GM12878 (cell line): ENCODE measurements around the gene CHD1.

Experiments
- EZH2 ChIP-seq: IDR thresholded peaks from 2 replicates; pipeline ENCODE4 v1.6.1; 2012; ENCODE audit warnings: low read depth, mild to moderate bottlenecking, control low read depth, inconsistent platforms, low read length, borderline replicate concordance; ENCODE audit not compliant: control insufficient read depth
- JUND ChIP-seq: IDR thresholded peaks from 2 replicates; pipeline ENCODE4 v1.6.1; 2012; ENCODE audit warnings: low read depth, mild to moderate bottlenecking, low read length, improper control_type of control experiment, moderate library complexity
- MYC ChIP-seq: IDR thresholded peaks from 2 replicates; pipeline ENCODE4 v1.6.1; 2011; ENCODE audit warnings: mild to moderate bottlenecking, low read length, moderate library complexity, inconsistent platforms; ENCODE audit not compliant: insufficient read depth, insufficient replicate concordance, insufficient read length, severe bottlenecking
- NFYB ChIP-seq: IDR thresholded peaks from 2 replicates; pipeline ENCODE4 v1.6.1; 2011; ENCODE audit warnings: low read depth, mild to moderate bottlenecking, low read length, improper control_type of control experiment, moderate library complexity; ENCODE audit not compliant: insufficient read depth
- NR2C1 ChIP-seq: fragments of 450-650 bp; IDR thresholded peaks from 2 replicates; pipeline ENCODE4 v1.6.1; 2017; ENCODE audit warnings: antibody characterized with exemption, mild to moderate bottlenecking, moderate library complexity
- RAD21 ChIP-seq: IDR thresholded peaks from 2 replicates; pipeline ENCODE4 v1.6.1; 2011; ENCODE audit warnings: mild to moderate bottlenecking, low read depth, low read length, moderate library complexity; ENCODE audit not compliant: insufficient read depth
- SREBF2 ChIP-seq: IDR thresholded peaks from 2 replicates; pipeline ENCODE4 v1.6.1; 2012; ENCODE audit warnings: mild to moderate bottlenecking, low read length
- ZNF274 ChIP-seq: IDR thresholded peaks from one replicate; pipeline ENCODE4 v1.8.0; 2011; ENCODE audit not compliant: insufficient read length, insufficient read depth
- ZSCAN29 ChIP-seq: fragments of 450-650 bp; IDR thresholded peaks from 2 replicates; pipeline ENCODE4 v1.6.1; 2017; ENCODE audit warnings: mild to moderate bottlenecking, moderate library complexity
- TF ChIP-seq, protein P1 (sequence below), 3 experiments: IDR thresholded peaks in 2 of 3; conservative IDR thresholded peaks in 1 of 3; 2 replicates each; pipeline ENCODE4 v1.5.1; 2011; ENCODE audit warnings: low read depth in 3 of 3, low read length in 3 of 3, mild to moderate bottlenecking in 3 of 3, control low read depth in 2 of 3, moderate library complexity in 2 of 3, inconsistent platforms in 1 of 3, mixed read lengths in 1 of 3; ENCODE audit not compliant: control insufficient read depth in 2 of 3, insufficient read depth in 1 of 3; ENCODE audit errors: extremely low read depth in 1 of 3
- TF ChIP-seq, protein P2 (sequence below): fragments of 450-650 bp; formaldehyde crosslinking; IDR thresholded peaks from 2 replicates; pipeline ENCODE4 v1.5.0; 2022; ENCODE audit warnings: mild to moderate bottlenecking, missing genetic modification characterization
- TF ChIP-seq, protein P3 (sequence below): IDR thresholded peaks from 2 replicates; pipeline ENCODE4 v1.6.1; 2012; ENCODE audit warnings: low read depth, low read length, improper control_type of control experiment
- TF ChIP-seq, protein P4 (sequence below): fragments of 450-650 bp; formaldehyde crosslinking; IDR thresholded peaks from 2 replicates; pipeline ENCODE4 v1.4.0; 2022; ENCODE audit warnings: mild to moderate bottlenecking, moderate library complexity

DNA sequence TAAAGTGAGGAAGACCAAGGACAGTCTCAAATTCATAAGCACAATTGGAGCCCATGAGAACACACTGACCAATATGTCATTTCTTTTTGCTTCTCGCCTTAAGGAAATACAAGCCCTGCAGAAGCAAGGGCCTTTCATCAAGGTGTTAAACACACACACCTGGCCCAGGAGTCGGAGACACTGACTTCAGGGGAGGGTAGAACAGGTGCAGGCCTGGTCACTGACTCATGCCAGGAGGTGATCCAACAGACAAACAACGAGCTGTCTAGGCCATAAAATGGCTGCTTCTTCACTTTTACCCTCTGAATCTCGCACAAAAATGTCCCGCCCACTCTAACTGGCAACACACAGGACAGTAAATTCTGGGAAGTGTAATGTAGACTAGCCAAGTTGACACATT, 92.6 kb downstream of the CHD1 start:
- TF ChIP-seq MYC: no peak
- no peak for TF ChIP-seq ZSCAN29
- TF ChIP-seq, protein P1, sequence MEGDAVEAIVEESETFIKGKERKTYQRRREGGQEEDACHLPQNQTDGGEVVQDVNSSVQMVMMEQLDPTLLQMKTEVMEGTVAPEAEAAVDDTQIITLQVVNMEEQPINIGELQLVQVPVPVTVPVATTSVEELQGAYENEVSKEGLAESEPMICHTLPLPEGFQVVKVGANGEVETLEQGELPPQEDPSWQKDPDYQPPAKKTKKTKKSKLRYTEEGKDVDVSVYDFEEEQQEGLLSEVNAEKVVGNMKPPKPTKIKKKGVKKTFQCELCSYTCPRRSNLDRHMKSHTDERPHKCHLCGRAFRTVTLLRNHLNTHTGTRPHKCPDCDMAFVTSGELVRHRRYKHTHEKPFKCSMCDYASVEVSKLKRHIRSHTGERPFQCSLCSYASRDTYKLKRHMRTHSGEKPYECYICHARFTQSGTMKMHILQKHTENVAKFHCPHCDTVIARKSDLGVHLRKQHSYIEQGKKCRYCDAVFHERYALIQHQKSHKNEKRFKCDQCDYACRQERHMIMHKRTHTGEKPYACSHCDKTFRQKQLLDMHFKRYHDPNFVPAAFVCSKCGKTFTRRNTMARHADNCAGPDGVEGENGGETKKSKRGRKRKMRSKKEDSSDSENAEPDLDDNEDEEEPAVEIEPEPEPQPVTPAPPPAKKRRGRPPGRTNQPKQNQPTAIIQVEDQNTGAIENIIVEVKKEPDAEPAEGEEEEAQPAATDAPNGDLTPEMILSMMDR (IDR thresholded peaks at IDR 0.05 in 2 of 3, conservative IDR thresholded peaks at IDR 0.05 in 1 of 3; ENCODE audit: control insufficient read depth in 2 of 3, extremely low read depth in 1 of 3, insufficient read depth in 1 of 3, low read depth in 3 of 3, low read length in 3 of 3): no peak
- TF ChIP-seq NFYB: no peak
- TF ChIP-seq, protein P2, sequence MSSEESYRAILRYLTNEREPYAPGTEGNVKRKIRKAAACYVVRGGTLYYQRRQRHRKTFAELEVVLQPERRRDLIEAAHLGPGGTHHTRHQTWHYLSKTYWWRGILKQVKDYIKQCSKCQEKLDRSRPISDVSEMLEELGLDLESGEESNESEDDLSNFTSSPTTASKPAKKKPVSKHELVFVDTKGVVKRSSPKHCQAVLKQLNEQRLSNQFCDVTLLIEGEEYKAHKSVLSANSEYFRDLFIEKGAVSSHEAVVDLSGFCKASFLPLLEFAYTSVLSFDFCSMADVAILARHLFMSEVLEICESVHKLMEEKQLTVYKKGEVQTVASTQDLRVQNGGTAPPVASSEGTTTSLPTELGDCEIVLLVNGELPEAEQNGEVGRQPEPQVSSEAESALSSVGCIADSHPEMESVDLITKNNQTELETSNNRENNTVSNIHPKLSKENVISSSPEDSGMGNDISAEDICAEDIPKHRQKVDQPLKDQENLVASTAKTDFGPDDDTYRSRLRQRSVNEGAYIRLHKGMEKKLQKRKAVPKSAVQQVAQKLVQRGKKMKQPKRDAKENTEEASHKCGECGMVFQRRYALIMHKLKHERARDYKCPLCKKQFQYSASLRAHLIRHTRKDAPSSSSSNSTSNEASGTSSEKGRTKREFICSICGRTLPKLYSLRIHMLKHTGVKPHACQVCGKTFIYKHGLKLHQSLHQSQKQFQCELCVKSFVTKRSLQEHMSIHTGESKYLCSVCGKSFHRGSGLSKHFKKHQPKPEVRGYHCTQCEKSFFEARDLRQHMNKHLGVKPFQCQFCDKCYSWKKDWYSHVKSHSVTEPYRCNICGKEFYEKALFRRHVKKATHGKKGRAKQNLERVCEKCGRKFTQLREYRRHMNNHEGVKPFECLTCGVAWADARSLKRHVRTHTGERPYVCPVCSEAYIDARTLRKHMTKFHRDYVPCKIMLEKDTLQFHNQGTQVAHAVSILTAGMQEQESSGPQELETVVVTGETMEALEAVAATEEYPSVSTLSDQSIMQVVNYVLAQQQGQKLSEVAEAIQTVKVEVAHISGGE (CRISPR knock-in tag): no peak
- no peak for TF ChIP-seq SREBF2
- TF ChIP-seq ZNF274: no peak
- no peak for TF ChIP-seq JUND
- no peak for TF ChIP-seq EZH2
- TF ChIP-seq, protein P3, sequence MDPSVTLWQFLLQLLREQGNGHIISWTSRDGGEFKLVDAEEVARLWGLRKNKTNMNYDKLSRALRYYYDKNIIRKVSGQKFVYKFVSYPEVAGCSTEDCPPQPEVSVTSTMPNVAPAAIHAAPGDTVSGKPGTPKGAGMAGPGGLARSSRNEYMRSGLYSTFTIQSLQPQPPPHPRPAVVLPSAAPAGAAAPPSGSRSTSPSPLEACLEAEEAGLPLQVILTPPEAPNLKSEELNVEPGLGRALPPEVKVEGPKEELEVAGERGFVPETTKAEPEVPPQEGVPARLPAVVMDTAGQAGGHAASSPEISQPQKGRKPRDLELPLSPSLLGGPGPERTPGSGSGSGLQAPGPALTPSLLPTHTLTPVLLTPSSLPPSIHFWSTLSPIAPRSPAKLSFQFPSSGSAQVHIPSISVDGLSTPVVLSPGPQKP: no peak
- TF ChIP-seq RAD21: no peak
- TF ChIP-seq, protein P4, sequence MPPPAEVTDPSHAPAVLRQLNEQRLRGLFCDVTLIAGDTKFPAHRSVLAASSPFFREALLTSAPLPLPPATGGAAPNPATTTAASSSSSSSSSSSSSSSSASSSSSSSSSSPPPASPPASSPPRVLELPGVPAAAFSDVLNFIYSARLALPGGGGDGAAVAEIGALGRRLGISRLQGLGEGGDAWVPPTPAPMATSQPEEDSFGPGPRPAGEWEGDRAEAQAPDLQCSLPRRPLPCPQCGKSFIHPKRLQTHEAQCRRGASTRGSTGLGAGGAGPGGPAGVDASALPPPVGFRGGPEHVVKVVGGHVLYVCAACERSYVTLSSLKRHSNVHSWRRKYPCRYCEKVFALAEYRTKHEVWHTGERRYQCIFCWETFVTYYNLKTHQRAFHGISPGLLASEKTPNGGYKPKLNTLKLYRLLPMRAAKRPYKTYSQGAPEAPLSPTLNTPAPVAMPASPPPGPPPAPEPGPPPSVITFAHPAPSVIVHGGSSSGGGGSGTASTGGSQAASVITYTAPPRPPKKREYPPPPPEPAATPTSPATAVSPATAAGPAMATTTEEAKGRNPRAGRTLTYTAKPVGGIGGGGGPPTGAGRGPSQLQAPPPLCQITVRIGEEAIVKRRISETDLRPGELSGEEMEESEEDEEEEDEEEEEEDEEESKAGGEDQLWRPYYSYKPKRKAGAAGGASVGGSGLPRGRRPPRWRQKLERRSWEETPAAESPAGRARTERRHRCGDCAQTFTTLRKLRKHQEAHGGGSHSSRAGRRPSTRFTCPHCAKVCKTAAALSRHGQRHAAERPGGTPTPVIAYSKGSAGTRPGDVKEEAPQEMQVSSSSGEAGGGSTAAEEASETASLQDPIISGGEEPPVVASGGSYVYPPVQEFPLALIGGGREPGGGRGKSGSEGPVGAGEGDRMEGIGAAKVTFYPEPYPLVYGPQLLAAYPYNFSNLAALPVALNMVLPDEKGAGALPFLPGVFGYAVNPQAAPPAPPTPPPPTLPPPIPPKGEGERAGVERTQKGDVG (CRISPR knock-in tag): no peak
- no peak for TF ChIP-seq NR2C1
